ENCODE results near the gene TTLL1. TPM values are rescaled to one million over a fixed set of nuclear protein-coding genes. Genes with fewer than 3 reads are reported as not detected.

Gene TTLL1
- total RNA-seq, 1 experiment from 2014 or later = 4.3 TPM

DNA sequence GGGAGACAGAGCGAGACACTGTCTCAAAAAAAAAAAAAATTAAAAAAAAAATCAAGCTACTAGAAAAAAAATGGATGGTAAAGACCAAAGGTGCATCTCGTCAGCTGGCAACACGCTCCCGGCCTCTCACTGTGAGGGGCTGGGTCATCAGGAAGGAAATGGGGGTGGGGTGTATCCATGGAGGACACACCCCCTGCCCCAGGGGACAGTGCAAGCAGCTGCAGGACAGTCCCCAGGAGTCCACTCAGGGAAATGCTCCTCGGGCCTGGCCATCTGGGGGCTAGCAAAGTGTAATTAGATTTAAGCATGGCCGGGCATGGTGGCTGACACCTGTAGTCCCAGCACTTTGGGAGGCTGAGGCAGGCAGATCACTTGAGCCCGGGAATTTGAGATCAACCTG lies 23.1 kb downstream of the TTLL1 start:
- CTCF ChIA-PET = no interaction called here

More for the DNA sequence above, 23.1 kb downstream of the TTLL1 start:
- POLR2A ChIA-PET = no interaction called here
- BruUV-seq (replicated peaks) = no TSS peak
- ATAC-seq (no peak), DNase-seq (ENCODE audit: low read depth, low spot score) (no peak)
- Histone ChIP-seq H2AFZ (ENCODE audit: low read depth, low read length, poor library complexity, severe bottlenecking) (no peak overlapping the region), H3K36me3 (ENCODE audit: control insufficient read depth in 1 of 2, insufficient read depth in 2 of 2, low read length in 2 of 2) (no peaks in the 10 kb centered on the region; a peak in 1 of 4 replicates), H3K79me2 (ENCODE audit: insufficient read depth, low read length) (no peaks in the 10 kb centered on the region), H3K27me3 (ENCODE audit: insufficient read depth, low read length) (no peaks in the 10 kb centered on the region), H3K4me1 (ENCODE audit: control insufficient read depth in 1 of 2, insufficient read depth in 2 of 2, low read length in 2 of 2) (peaks cover 21 to 26% of the 10 kb centered on the region in 2 experiments), H3K9me2 (ENCODE audit: insufficient read depth) (no peaks in the 10 kb centered on the region), H3K4me2 (ENCODE audit: low read length) (no peak overlapping the region), H3K4me3 (replicated peaks in 1 of 2; ENCODE audit: low read depth in 1 of 2, low read length in 2 of 2) (no peak overlapping the region), H3K9ac (ENCODE audit: low read length) (no peak overlapping the region), H4K20me1 (ENCODE audit: insufficient read depth) (no peaks in the 10 kb centered on the region), H3K9me3 (ENCODE audit: control insufficient read depth in 1 of 2, insufficient read depth in 1 of 2, low read depth in 1 of 2, low read length in 2 of 2) (no peaks in the 10 kb centered on the region), H3K27ac (ENCODE audit: low read depth, low read length) (no peak overlapping the region)
- no peak for TF ChIP-seq EZH2 (IDR thresholded peaks at IDR 0.05)
- TF ChIP-seq POLR2AphosphoS5 (IDR thresholded peaks at IDR 0.05; ENCODE audit: low read depth, low read length) = no peak
- TF ChIP-seq EGR1 (IDR thresholded peaks at IDR 0.05; ENCODE audit: low read depth) = no peak
- no peak for TF ChIP-seq SP1 (IDR thresholded peaks at IDR 0.05; ENCODE audit: low read depth)
- no peak for TF ChIP-seq TCF7L2 (IDR thresholded peaks at IDR 0.05; ENCODE audit: borderline replicate concordance, extremely low read depth, insufficient read depth, insufficient read length)
- TF ChIP-seq, protein P1, sequence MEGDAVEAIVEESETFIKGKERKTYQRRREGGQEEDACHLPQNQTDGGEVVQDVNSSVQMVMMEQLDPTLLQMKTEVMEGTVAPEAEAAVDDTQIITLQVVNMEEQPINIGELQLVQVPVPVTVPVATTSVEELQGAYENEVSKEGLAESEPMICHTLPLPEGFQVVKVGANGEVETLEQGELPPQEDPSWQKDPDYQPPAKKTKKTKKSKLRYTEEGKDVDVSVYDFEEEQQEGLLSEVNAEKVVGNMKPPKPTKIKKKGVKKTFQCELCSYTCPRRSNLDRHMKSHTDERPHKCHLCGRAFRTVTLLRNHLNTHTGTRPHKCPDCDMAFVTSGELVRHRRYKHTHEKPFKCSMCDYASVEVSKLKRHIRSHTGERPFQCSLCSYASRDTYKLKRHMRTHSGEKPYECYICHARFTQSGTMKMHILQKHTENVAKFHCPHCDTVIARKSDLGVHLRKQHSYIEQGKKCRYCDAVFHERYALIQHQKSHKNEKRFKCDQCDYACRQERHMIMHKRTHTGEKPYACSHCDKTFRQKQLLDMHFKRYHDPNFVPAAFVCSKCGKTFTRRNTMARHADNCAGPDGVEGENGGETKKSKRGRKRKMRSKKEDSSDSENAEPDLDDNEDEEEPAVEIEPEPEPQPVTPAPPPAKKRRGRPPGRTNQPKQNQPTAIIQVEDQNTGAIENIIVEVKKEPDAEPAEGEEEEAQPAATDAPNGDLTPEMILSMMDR (IDR thresholded peaks at IDR 0.05 in 2 of 3, conservative IDR thresholded peaks at IDR 0.05 in 1 of 3; ENCODE audit: borderline replicate concordance in 1 of 3, insufficient read depth in 1 of 3, low read depth in 2 of 3, low read length in 2 of 3) = no peak
- no peak for TF ChIP-seq CEBPB (IDR thresholded peaks at IDR 0.05; ENCODE audit: low read depth)
- no peak for TF ChIP-seq YY1 (IDR thresholded peaks at IDR 0.05; ENCODE audit: extremely low read depth, insufficient replicate concordance, low read depth, low read length)
- no peak for TF ChIP-seq ELF1 (IDR thresholded peaks at IDR 0.05; ENCODE audit: borderline replicate concordance, low read depth)
- TF ChIP-seq, protein P2, sequence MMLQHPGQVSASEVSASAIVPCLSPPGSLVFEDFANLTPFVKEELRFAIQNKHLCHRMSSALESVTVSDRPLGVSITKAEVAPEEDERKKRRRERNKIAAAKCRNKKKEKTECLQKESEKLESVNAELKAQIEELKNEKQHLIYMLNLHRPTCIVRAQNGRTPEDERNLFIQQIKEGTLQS (IDR thresholded peaks at IDR 0.05) = no peak
- TF ChIP-seq SIN3A (IDR thresholded peaks at IDR 0.05; ENCODE audit: low read depth) = no peak
- TF ChIP-seq EZH2phosphoT487 (IDR thresholded peaks at IDR 0.05; ENCODE audit: borderline replicate concordance) = no peak
- TF ChIP-seq POLR2A (IDR thresholded peaks at IDR 0.05; ENCODE audit: borderline replicate concordance, extremely low read depth, insufficient read depth, insufficient read length) = no peak
- TF ChIP-seq, protein P3, sequence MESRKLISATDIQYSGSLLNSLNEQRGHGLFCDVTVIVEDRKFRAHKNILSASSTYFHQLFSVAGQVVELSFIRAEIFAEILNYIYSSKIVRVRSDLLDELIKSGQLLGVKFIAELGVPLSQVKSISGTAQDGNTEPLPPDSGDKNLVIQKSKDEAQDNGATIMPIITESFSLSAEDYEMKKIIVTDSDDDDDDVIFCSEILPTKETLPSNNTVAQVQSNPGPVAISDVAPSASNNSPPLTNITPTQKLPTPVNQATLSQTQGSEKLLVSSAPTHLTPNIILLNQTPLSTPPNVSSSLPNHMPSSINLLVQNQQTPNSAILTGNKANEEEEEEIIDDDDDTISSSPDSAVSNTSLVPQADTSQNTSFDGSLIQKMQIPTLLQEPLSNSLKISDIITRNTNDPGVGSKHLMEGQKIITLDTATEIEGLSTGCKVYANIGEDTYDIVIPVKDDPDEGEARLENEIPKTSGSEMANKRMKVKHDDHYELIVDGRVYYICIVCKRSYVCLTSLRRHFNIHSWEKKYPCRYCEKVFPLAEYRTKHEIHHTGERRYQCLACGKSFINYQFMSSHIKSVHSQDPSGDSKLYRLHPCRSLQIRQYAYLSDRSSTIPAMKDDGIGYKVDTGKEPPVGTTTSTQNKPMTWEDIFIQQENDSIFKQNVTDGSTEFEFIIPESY (IDR thresholded peaks at IDR 0.05; ENCODE audit: extremely low read depth, insufficient replicate concordance, low read length) = no peak
- no peak for TF ChIP-seq JUND (IDR thresholded peaks at IDR 0.05)
- intact Hi-C loops (cut with micrococcal nuclease) = no loop called here
- RAD21 ChIA-PET (ENCODE audit: low non-redundant PET in 1 of 2, low total read pairs in 2 of 2, uncharacterized antibody in 2 of 2, unreplicated experiment in 2 of 2) = no interaction called here
